Stomach (tissue), 9 donors: ENCODE measurements around the gene PRR33. TPM values are rescaled to one million over a fixed set of nuclear protein-coding genes. Genes with fewer than 3 reads are reported as not detected.

ENCODE experiments used
- DNase-seq, 2 donors: peaks; one replicate each; pipeline versions ENCODE4 v3.0.0 to v3.0.0-alpha.2; 2013 to 2019
- H3K27ac ChIP-seq, 5 donors: fragments of 200-600 bp in 4 of 5; sonication (generic) in 4 of 5; one replicate each; pipeline ENCODE4 v1.5.1; 2013 to 2019; ENCODE audit warnings: mild to moderate bottlenecking in 1 of 5, moderate library complexity in 1 of 5
- H3K27me3 ChIP-seq, 3 donors: fragments of 200-600 bp; sonication (generic); one replicate each; pipeline ENCODE4 v1.5.1; 2017 to 2019; ENCODE audit warnings: mixed run types in 1 of 3
- H3K36me3 ChIP-seq, 4 donors: fragments of 200-600 bp; sonication (generic); 1 replicate in 3 of 4; 2 replicates in 1 of 4; pipeline ENCODE4 v1.5.1; 2016 to 2019
- H3K4me1 ChIP-seq, 4 donors: fragments of 200-600 bp; sonication (generic); one replicate each; pipeline ENCODE4 v1.5.1; 2016 to 2019
- H3K4me3 ChIP-seq, 4 donors: fragments of 200-600 bp; sonication (generic) in 3 of 4; one replicate each; pipeline ENCODE4 v1.5.1; 2016 to 2019; ENCODE audit warnings: mild to moderate bottlenecking in 1 of 4
- H3K9me3 ChIP-seq, 4 donors: fragments of 200-600 bp; sonication (generic); one replicate each; pipeline ENCODE4 v1.5.1; 2016 to 2019
- CTCF ChIP-seq, 7 experiments: fragments of 450-650 bp in 4 of 7; fragments of 200-600 bp in 3 of 7; sonication (generic) in 3 of 7; IDR thresholded peaks; one replicate each; pipeline ENCODE4 v1.5.1; 2016 to 2019; ENCODE audit warnings: antibody characterized with exemption in 7 of 7, control low read depth in 2 of 7, mild to moderate bottlenecking in 1 of 7
- EP300 ChIP-seq: sonication (generic); formaldehyde crosslinking; IDR thresholded peaks from one replicate; pipeline ENCODE4 v1.6.1; 2017; ENCODE audit warnings: antibody characterized with exemption
- POLR2A ChIP-seq, 4 donors: fragments of 450-650 bp; IDR thresholded peaks; one replicate each; pipeline ENCODE4 v1.6.1; 2016; ENCODE audit warnings: antibody characterized with exemption in 4 of 4, control low read depth in 2 of 4, mild to moderate bottlenecking in 1 of 4, moderate library complexity in 1 of 4
- POLR2AphosphoS5 ChIP-seq, 3 donors: sonication (generic); formaldehyde crosslinking; IDR thresholded peaks; one replicate each; pipeline ENCODE4 v1.6.1; 2016; ENCODE audit warnings: antibody characterized with exemption in 3 of 3
- WGBS, 5 donors: extraction: QIAGEN DNeasy Blood & Tissue Kit in 3 of 5; methylation state at CpG; one replicate each; pipeline versions ENCODE4 v1.1.5 to v1.1.7; 2013 to 2018; 5-methylcytosine and 5-hydroxymethylcytosine counted together
- intact Hi-C: fragments of 100-400 bp; cut with DNase I; formaldehyde crosslinking; loops from one replicate; pipeline ENCODE4 v1.15.1; 2023; ENCODE audit warnings: low total_unique reads
- polyA plus RNA-seq, 3 donors: library from polyadenylated mRNA; stranded (reverse); fragments of 200-250 nt; gene quantifications; one replicate each; pipeline ENCODE4 v1.2.3, GENCODE V29; 2013
- total RNA-seq, 5 donors: library from RNA; depleted of rRNA; stranded (reverse); fragments of >200 nt; gene quantifications; one replicate each; pipeline versions ENCODE4 v1.1.0 to v1.2.3, GENCODE V29; 2014 to 2016
- donor health status: healthy with polysubstance abuse.
- donor health status: Bipolar disorder and iron deficiency.
- donor health status: healthy.

Gene PRR33
- total and polyA plus RNA-seq, 8 donors, result 0.03 TPM; not detected in 7

GRCh38 chr11:1937616-1938342 is 46.1 kb upstream of the PRR33 start:
- no peaks in the 10 kb centered on the region for H3K36me3 ChIP-seq
- H3K27me3 ChIP-seq, result peaks cover 0 to 29% (median 0%) of the 10 kb centered on the region in 3 donors
- H3K27ac ChIP-seq, result no peak overlapping the region
- TF ChIP-seq CTCF (IDR thresholded peaks at IDR 0.05), result no peak
- DNase-seq, result no peak
- intact Hi-C loops, result no loop called here
- peaks cover 0 to 10% (median 9%) of the 10 kb centered on the region in 4 donors for H3K4me1 ChIP-seq
- no peaks in the 10 kb centered on the region for H3K9me3 ChIP-seq
- no peak overlapping the region for H3K4me3 ChIP-seq
- 82 to 85% (median 83%) methylated on average over 17 to 35 of the region's 35 CpGs for WGBS, 5 donors

- Histone ChIP-seq H3K4me3 (no peak overlapping the region), H3K27ac (no peak overlapping the region), H3K9me3 (no peaks in the 10 kb centered on the region), H3K36me3 (no peaks in the 10 kb centered on the region), H3K4me1 (peaks cover 0 to 10% (median 9%) of the 10 kb centered on the region in 4 donors), H3K27me3 (peaks cover 0 to 29% (median 0%) of the 10 kb centered on the region in 3 donors)
- intact Hi-C loops, result no loop called here
- DNase-seq, result no peak
- no peak for TF ChIP-seq POLR2A (IDR thresholded peaks at IDR 0.05)
- TF ChIP-seq EP300, result no peak
- no peak for TF ChIP-seq CTCF (IDR thresholded peaks at IDR 0.05)
- TF ChIP-seq POLR2AphosphoS5 (IDR thresholded peaks at IDR 0.05), result no peak
- WGBS, 5 donors, result 82 to 92% (median 83%) methylated on average over 16 to 34 of the region's 34 CpGs
These were observed 45.3 kb upstream of the PRR33 start for GRCh38 chr11:1936781-1937615.

- H3K4me1 ChIP-seq, result peaks cover 0 to 10% (median 9%) of the 10 kb centered on the region in 4 donors
- TF ChIP-seq POLR2AphosphoS5 (IDR thresholded peaks at IDR 0.05) (no peak), POLR2A (IDR thresholded peaks at IDR 0.05) (no peak), EP300 (no peak), CTCF (IDR thresholded peaks at IDR 0.05) (no peak)
- H3K36me3 ChIP-seq, result no peaks in the 10 kb centered on the region
- H3K27ac ChIP-seq, result no peak overlapping the region
- H3K27me3 ChIP-seq, result peaks cover 0 to 29% (median 0%) of the 10 kb centered on the region in 3 donors
- no peak overlapping the region for H3K4me3 ChIP-seq
- intact Hi-C loops, result no loop called here
- no peak for DNase-seq
- WGBS, 5 donors, result 73 to 89% (median 86%) methylated on average over 6 to 34 of the region's 34 CpGs
- no peaks in the 10 kb centered on the region for H3K9me3 ChIP-seq
These were observed 44.5 kb upstream of the PRR33 start for GRCh38 chr11:1936072-1936780.
